K562 (cell line): Measurements from ENCODE around the gene LY6G6C. TPM values are rescaled to one million over a fixed set of nuclear protein-coding genes. Genes with fewer than 3 reads are reported as not detected.

ENCODE experiments used
- BDP1 ChIP-seq: IDR thresholded peaks from 3 replicates; pipeline ENCODE4 v1.6.1; 2011; ENCODE audit not compliant: insufficient read length, insufficient read depth
- CGGBP1 ChIP-seq: fragments of 250-450 bp; sonication (Bioruptor Pico); IDR thresholded peaks from 2 replicates; pipeline ENCODE4 v1.9.0; 2021; ENCODE audit warnings: mild to moderate bottlenecking
- DPF2 ChIP-seq: fragments of 450-650 bp; IDR thresholded peaks from 2 replicates; pipeline ENCODE4 v1.6.1; 2016
- EZH2 ChIP-seq: IDR thresholded peaks from 2 replicates; pipeline ENCODE4 v1.6.1; 2012; ENCODE audit warnings: low read depth, mild to moderate bottlenecking, inconsistent platforms, low read length, borderline replicate concordance
- FOS ChIP-seq: IDR thresholded peaks from 3 replicates; pipeline ENCODE4 v1.6.1; 2011; ENCODE audit not compliant: insufficient read length; ENCODE audit errors: extremely low read depth
- GABPA ChIP-seq: fragments of 200-800 bp; sonication (Bioruptor generic); conservative IDR thresholded peaks from 2 replicates; pipeline ENCODE4 v1.6.1; 2016; ENCODE audit warnings: low read depth, missing genetic modification characterization, missing compliant biosample characterization
- GABPB2 ChIP-seq: fragments of 250-450 bp; sonication (Bioruptor Pico); conservative IDR thresholded peaks from 2 replicates; pipeline ENCODE4 v1.5.1; 2021; ENCODE audit warnings: mild to moderate bottlenecking
- HMG20A ChIP-seq: fragments of 450-650 bp; formaldehyde crosslinking; conservative IDR thresholded peaks from 2 replicates; pipeline ENCODE4 v1.4.0; 2020; ENCODE audit warnings: mild to moderate bottlenecking, mixed read lengths
- HNRNPUL1 ChIP-seq: fragments of 200-400 bp; formaldehyde crosslinking; IDR thresholded peaks from 2 replicates; pipeline ENCODE4 v1.6.1; 2017; ENCODE audit warnings: low read length
- KAT7 ChIP-seq: sonication (generic); formaldehyde crosslinking; IDR thresholded peaks from 2 replicates; pipeline ENCODE4 v1.8.0; 2022; ENCODE audit warnings: missing genetic modification reagents, mild to moderate bottlenecking, borderline replicate concordance
- KHSRP ChIP-seq: fragments of 450-650 bp; IDR thresholded peaks from 2 replicates; pipeline ENCODE4 v1.6.1; 2017
- MECOM ChIP-seq: fragments of 250-450 bp; sonication (Bioruptor Pico); IDR thresholded peaks from 2 replicates; pipeline ENCODE4 v1.8.0; 2022; ENCODE audit warnings: inconsistent platforms
- NBN ChIP-seq: fragments of 450-650 bp; IDR thresholded peaks from 2 replicates; pipeline ENCODE4 v1.6.1; 2016; ENCODE audit warnings: low read depth, mild to moderate bottlenecking
- NCOA6 ChIP-seq: fragments of 450-650 bp; IDR thresholded peaks from 2 replicates; pipeline ENCODE4 v1.6.1; 2017; ENCODE audit warnings: mild to moderate bottlenecking
- NELFE ChIP-seq: IDR thresholded peaks from 2 replicates; pipeline ENCODE4 v1.6.1; 2011; ENCODE audit warnings: mild to moderate bottlenecking; ENCODE audit not compliant: insufficient read depth, insufficient read length
- NFIX ChIP-seq: fragments of 250-450 bp; sonication (Bioruptor Pico); IDR thresholded peaks from 2 replicates; pipeline ENCODE4 v1.4.0; 2020; ENCODE audit warnings: low read depth, mild to moderate bottlenecking, moderate library complexity
- RBM15 ChIP-seq: fragments of 200-400 bp; formaldehyde crosslinking; IDR thresholded peaks from 2 replicates; pipeline ENCODE4 v1.6.1; 2018; ENCODE audit warnings: mild to moderate bottlenecking, low read length, moderate library complexity; ENCODE audit not compliant: insufficient read depth
- RBM17 ChIP-seq: fragments of 200-400 bp; formaldehyde crosslinking; IDR thresholded peaks from 2 replicates; pipeline ENCODE4 v1.6.1; 2017; ENCODE audit warnings: low read depth, mild to moderate bottlenecking, low read length, borderline replicate concordance
- THAP12 ChIP-seq: fragments of 250-450 bp; sonication (Bioruptor Pico); IDR thresholded peaks from 2 replicates; pipeline ENCODE4 v1.9.0; 2021; ENCODE audit warnings: mild to moderate bottlenecking, inconsistent platforms
- ZKSCAN1 ChIP-seq: fragments of 150-350 bp; IDR thresholded peaks from 2 replicates; pipeline ENCODE4 v1.6.1; 2016; ENCODE audit warnings: low read depth, low read length
- ZNF3 ChIP-seq: fragments of 250-450 bp; sonication (Bioruptor Pico); IDR thresholded peaks from 2 replicates; pipeline ENCODE4 v1.5.0; 2021; ENCODE audit warnings: mild to moderate bottlenecking, moderate library complexity
- ZNF551 ChIP-seq: fragments of 250-450 bp; sonication (Bioruptor Pico); IDR thresholded peaks from 2 replicates; pipeline ENCODE4 v1.5.0; 2021; ENCODE audit warnings: mild to moderate bottlenecking, moderate library complexity
- ZNF695 ChIP-seq: fragments of 450-650 bp; formaldehyde crosslinking; IDR thresholded peaks from 2 replicates; pipeline ENCODE4 v1.4.0; 2020; ENCODE audit warnings: mild to moderate bottlenecking, moderate library complexity
- ZNF830 ChIP-seq: fragments of 250-450 bp; sonication (Bioruptor Pico); IDR thresholded peaks from 2 replicates; pipeline ENCODE4 v1.5.0; 2021; ENCODE audit warnings: mild to moderate bottlenecking
- polyA plus RNA-seq, 8 experiments: library from polyadenylated mRNA; depleted of rRNA in 4 of 8; stranded (reverse) in 5 of 8; unstranded in 3 of 8; fragments of >200 nt; fragmentation: Nextera tagmentation in 2 of 8; fragmentation: Illumina TruSeq in 1 of 8; extraction: Ambion mirVana in 2 of 8; extraction: Trizol in 1 of 8; gene quantifications; 2 replicates each; pipeline versions ENCODE4 v1.2.1 to v1.2.3, GENCODE V29; 2011 to 2014; ENCODE audit warnings: inconsistent platforms in 1 of 8, missing spikeins in 1 of 8
- total RNA-seq, 7 experiments: library from RNA; depleted of rRNA in 6 of 7; stranded (reverse); fragments of >200 nt in 6 of 7; fragmentation: Illumina TruSeq in 2 of 7; extraction: Trizol in 2 of 7; gene quantifications; 2 replicates each; pipeline versions ENCODE4 v1.2.1 to v1.2.3, GENCODE V29; 2011 to 2021; ENCODE audit warnings: low replicate concordance in 1 of 7
- TF ChIP-seq, protein P1 (sequence below): fragments of 450-650 bp; conservative IDR thresholded peaks from 2 replicates; pipeline ENCODE4 v1.6.1; 2016; ENCODE audit warnings: missing genetic modification characterization, low read depth, mild to moderate bottlenecking, control low read depth, missing compliant biosample characterization
- TF ChIP-seq, protein P2 (sequence below): fragments of 250-450 bp; sonication (Bioruptor Pico); IDR thresholded peaks from 2 replicates; pipeline ENCODE4 v1.5.0; 2021

Gene LY6G6C
- total and polyA plus RNA-seq, 9 of the 15 experiments (the other 6 are each of a cell fraction or from before 2014, with no cell fraction given) = 0.06 to 0.20 TPM; not detected in 7

DNA sequence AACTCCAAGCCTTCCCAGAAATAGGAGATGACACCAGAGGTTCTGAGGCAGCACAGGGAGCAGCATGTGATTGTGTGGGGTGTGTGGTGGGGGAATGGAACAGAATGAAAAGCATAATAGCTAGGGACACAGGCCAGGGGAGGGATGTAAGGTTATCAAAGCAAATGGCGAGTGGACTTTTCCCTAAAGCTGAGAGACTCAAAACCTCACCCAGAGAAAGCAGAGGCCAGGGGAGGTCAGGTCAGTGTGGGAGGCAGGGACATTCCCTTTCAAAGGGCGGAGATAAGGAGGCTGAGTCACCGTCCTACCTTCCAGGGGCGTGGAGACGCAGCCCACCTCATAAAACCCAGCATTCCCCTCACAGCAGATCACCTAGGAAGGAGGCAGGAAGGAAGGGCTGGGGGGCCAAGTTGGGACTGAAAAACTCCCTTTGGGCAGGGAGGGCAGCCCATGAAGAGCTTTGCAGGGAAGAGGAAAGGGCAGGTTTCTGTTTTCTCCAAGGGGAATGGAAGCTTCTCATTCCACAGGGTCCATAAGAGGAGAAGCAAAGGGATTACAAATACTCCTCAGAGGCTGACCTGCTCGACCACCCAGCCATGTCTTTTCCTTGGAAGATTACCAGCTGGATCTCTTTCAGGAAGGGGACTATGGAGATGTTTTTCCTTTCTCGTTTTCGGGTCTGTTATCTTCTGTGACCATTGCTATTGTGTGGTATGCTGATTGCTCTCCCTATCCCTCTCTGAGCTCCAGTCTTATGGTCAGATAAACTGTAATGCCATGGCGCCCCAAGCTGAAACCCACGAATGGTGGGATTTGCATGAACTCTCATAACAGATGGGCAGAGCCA, 31.1 kb downstream of the LY6G6C start (continued):
- TF ChIP-seq THAP12 = peak; percentile 68
- TF ChIP-seq KAT7 (CRISPR knock-in tag) = peak; percentile 94
- 0 out of 2 replicates have a peak, but pooled peaks have one; percentile 25 for TF ChIP-seq GABPA (tag)
- peak; percentile 73 for TF ChIP-seq NBN
- no peak for TF ChIP-seq CGGBP1 (CRISPR knock-in tag)
- TF ChIP-seq MECOM (CRISPR knock-in tag) = peak; percentile 58; the same call in 1 of the 2 replicates
- TF ChIP-seq EZH2 = no peak; the same call in 1 of the 2 replicates
- no peak for TF ChIP-seq HMG20A (CRISPR knock-in tag)
- TF ChIP-seq RBM15 = no peak
- no peak for TF ChIP-seq NCOA6
- no peak for TF ChIP-seq NFIX (CRISPR knock-in tag)
- TF ChIP-seq HNRNPUL1 = peak; percentile 36; the same call in 1 of the 2 replicates
- TF ChIP-seq BDP1 = no peak
- 0 out of 2 replicates have a peak, but pooled peaks have one; percentile 53 for TF ChIP-seq ZNF3 (CRISPR knock-in tag)
- 0 out of 2 replicates have a peak, but pooled peaks have one; percentile 24 for TF ChIP-seq ZKSCAN1
- TF ChIP-seq FOS = peak; percentile 73
- TF ChIP-seq DPF2 = peak; percentile 100
- peak; percentile 72; the same call in 1 of the 2 replicates for TF ChIP-seq GABPB2 (CRISPR knock-in tag)
- no peak for TF ChIP-seq NELFE
- peak; percentile 88; the same call in 1 of the 2 replicates for TF ChIP-seq ZNF830 (CRISPR knock-in tag)
- TF ChIP-seq KHSRP = 0 out of 2 replicates have a peak, but pooled peaks have one; percentile 47
- TF ChIP-seq ZNF551 (CRISPR knock-in tag) = no peak
- no peak for TF ChIP-seq RBM17
- TF ChIP-seq, protein P1, sequence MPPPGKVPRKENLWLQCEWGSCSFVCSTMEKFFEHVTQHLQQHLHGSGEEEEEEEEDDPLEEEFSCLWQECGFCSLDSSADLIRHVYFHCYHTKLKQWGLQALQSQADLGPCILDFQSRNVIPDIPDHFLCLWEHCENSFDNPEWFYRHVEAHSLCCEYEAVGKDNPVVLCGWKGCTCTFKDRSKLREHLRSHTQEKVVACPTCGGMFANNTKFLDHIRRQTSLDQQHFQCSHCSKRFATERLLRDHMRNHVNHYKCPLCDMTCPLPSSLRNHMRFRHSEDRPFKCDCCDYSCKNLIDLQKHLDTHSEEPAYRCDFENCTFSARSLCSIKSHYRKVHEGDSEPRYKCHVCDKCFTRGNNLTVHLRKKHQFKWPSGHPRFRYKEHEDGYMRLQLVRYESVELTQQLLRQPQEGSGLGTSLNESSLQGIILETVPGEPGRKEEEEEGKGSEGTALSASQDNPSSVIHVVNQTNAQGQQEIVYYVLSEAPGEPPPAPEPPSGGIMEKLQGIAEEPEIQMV = no peak
- TF ChIP-seq, protein P2, sequence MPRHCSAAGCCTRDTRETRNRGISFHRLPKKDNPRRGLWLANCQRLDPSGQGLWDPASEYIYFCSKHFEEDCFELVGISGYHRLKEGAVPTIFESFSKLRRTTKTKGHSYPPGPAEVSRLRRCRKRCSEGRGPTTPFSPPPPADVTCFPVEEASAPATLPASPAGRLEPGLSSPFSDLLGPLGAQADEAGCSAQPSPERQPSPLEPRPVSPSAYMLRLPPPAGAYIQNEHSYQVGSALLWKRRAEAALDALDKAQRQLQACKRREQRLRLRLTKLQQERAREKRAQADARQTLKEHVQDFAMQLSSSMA (CRISPR knock-in tag) = no peak
- no peak for TF ChIP-seq ZNF695 (CRISPR knock-in tag)
